Panc1 (cell line): ENCODE measurements around the gene STARD13. TPM values are rescaled to one million over a fixed set of nuclear protein-coding genes. Genes with fewer than 3 reads are reported as not detected.

ENCODE experiments used
- ATAC-seq: fragments of 200-7000 bp; cut with Tn5 transposase; 2 replicates; pipeline ENCODE4 v1.9.1; 2020; ENCODE audit warnings: mild to moderate bottlenecking, moderate library complexity
- BruUV-seq: library from RNA; stranded (reverse); fragments of 400-500 nt; replicated peaks from 2 replicates; lab custom pipeline; 2021; lab: Mats Ljungman, UMichigan
- CTCF ChIA-PET: fragments of 300-600 bp; sonication (Branson Sonifier 250); formaldehyde crosslinking; loops from one replicate; lab custom pipeline; 2022; ENCODE audit warnings: antibody characterized with exemption; lab: Charles Lee
- POLR2A ChIA-PET: fragments of 300-600 bp; sonication (Branson Sonifier 250); formaldehyde crosslinking; loops from one replicate; lab custom pipeline; 2022; ENCODE audit warnings: antibody characterized with exemption; lab: Charles Lee
- DNase-seq: peaks from one replicate; pipeline ENCODE4 v3.0.0-alpha.2; 2010; ENCODE audit warnings: low read depth, low spot score
- H3K27ac ChIP-seq: 2 replicates; pipeline ENCODE4 v1.5.1; 2011; ENCODE audit warnings: mild to moderate bottlenecking, low read length, inconsistent platforms
- H3K27me3 ChIP-seq: fragments of 200-500 bp; sonication (Bioruptor generic); 2 replicates; pipeline ENCODE4 v1.6.0; 2014; ENCODE audit warnings: low read length, inconsistent platforms; ENCODE audit not compliant: control insufficient read depth, insufficient read depth
- H3K36me3 ChIP-seq: fragments of 200-500 bp; sonication (Bioruptor generic); 2 replicates; pipeline ENCODE4 v1.5.1; 2014; ENCODE audit warnings: inconsistent platforms, mild to moderate bottlenecking, low read length, moderate library complexity; ENCODE audit not compliant: control insufficient read depth, insufficient read depth
- H3K4me1 ChIP-seq: 2 replicates; pipeline ENCODE4 v1.5.1; 2011; ENCODE audit warnings: inconsistent platforms, mild to moderate bottlenecking, low read length, moderate library complexity; ENCODE audit not compliant: control insufficient read depth, insufficient read depth
- H3K4me3 ChIP-seq, 2 experiments: 2 replicates each; pipeline ENCODE4 v1.5.1; 2011 to 2012; ENCODE audit warnings: low read depth in 2 of 2, low read length in 2 of 2, mild to moderate bottlenecking in 2 of 2, inconsistent platforms in 1 of 2, moderate library complexity in 1 of 2
- H3K9me3 ChIP-seq: fragments of 200-500 bp; sonication (Bioruptor generic); 2 replicates; pipeline ENCODE4 v1.5.1; 2014; ENCODE audit warnings: low read depth, mild to moderate bottlenecking, inconsistent platforms, low read length, moderate library complexity; ENCODE audit not compliant: control insufficient read depth, insufficient read depth
- POLR2AphosphoS5 ChIP-seq: IDR thresholded peaks from 2 replicates; pipeline ENCODE4 v1.6.1; 2012; ENCODE audit warnings: mild to moderate bottlenecking, low read depth, low read length, moderate library complexity
- REST ChIP-seq, 2 experiments: IDR thresholded peaks; 2 replicates each; pipeline ENCODE4 v1.6.1; 2011 to 2012; ENCODE audit warnings: low read depth in 2 of 2, control low read depth in 1 of 2, low read length in 1 of 2, mild to moderate bottlenecking in 1 of 2, moderate library complexity in 1 of 2; ENCODE audit not compliant: insufficient read depth in 1 of 2
- SIN3A ChIP-seq: IDR thresholded peaks from 2 replicates; pipeline ENCODE4 v1.6.1; 2012; ENCODE audit warnings: low read depth, mild to moderate bottlenecking, low read length, moderate library complexity, borderline replicate concordance; ENCODE audit not compliant: insufficient read depth
- TCF7L2 ChIP-seq: IDR thresholded peaks from 2 replicates; pipeline ENCODE4 v1.6.1; 2011; ENCODE audit warnings: mild to moderate bottlenecking, low read depth, low read length, inconsistent platforms
- in situ Hi-C: cut with HindIII; loops from 2 replicates; pipeline ENCODE4 v1.10.0; 2016; ENCODE audit warnings: low sequenced_read_pairs, low pct_unique_long_range_greater_than_20kb
- intact Hi-C: fragments of 100-400 bp; cut with micrococcal nuclease; formaldehyde crosslinking; loops from one replicate; pipeline ENCODE4 v1.10.0; 2022; ENCODE audit not compliant: unreplicated experiment
- total RNA-seq: library from RNA; stranded (reverse); gene quantifications from one replicate; pipeline ENCODE4 v1.2.1, GENCODE V29; 2021; ENCODE audit not compliant: unreplicated experiment
- TF ChIP-seq, protein P1 (sequence below): fragments of 450-650 bp; IDR thresholded peaks from 2 replicates; pipeline ENCODE4 v1.5.1; 2017; ENCODE audit warnings: mild to moderate bottlenecking

Gene STARD13
- total RNA-seq, 1 experiment from 2014 or later = 6.5 TPM

GRCh38 chr13:33158816-33159215, 126.7 kb downstream of the STARD13 start:
- H3K4me3 ChIP-seq = no peak overlapping the region
- H3K4me1 ChIP-seq = no peaks in the 10 kb centered on the region
- no peaks in the 10 kb centered on the region; the same call in 1 of the 2 replicates for H3K36me3 ChIP-seq
- H3K9me3 ChIP-seq = no peaks in the 10 kb centered on the region
- in situ Hi-C loops = no loop called here
- POLR2A ChIA-PET = no interaction called here
- no peak for DNase-seq
- no peak overlapping the region for H3K27ac ChIP-seq
- CTCF ChIA-PET = no interaction called here
- ATAC-seq = no peak
- no peaks in the 10 kb centered on the region for H3K27me3 ChIP-seq
- intact Hi-C loops = no loop called here
- BruUV-seq = no TSS peak
- TF ChIP-seq TCF7L2 = no peak
- TF ChIP-seq, protein P1, sequence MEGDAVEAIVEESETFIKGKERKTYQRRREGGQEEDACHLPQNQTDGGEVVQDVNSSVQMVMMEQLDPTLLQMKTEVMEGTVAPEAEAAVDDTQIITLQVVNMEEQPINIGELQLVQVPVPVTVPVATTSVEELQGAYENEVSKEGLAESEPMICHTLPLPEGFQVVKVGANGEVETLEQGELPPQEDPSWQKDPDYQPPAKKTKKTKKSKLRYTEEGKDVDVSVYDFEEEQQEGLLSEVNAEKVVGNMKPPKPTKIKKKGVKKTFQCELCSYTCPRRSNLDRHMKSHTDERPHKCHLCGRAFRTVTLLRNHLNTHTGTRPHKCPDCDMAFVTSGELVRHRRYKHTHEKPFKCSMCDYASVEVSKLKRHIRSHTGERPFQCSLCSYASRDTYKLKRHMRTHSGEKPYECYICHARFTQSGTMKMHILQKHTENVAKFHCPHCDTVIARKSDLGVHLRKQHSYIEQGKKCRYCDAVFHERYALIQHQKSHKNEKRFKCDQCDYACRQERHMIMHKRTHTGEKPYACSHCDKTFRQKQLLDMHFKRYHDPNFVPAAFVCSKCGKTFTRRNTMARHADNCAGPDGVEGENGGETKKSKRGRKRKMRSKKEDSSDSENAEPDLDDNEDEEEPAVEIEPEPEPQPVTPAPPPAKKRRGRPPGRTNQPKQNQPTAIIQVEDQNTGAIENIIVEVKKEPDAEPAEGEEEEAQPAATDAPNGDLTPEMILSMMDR = no peak

DNA sequence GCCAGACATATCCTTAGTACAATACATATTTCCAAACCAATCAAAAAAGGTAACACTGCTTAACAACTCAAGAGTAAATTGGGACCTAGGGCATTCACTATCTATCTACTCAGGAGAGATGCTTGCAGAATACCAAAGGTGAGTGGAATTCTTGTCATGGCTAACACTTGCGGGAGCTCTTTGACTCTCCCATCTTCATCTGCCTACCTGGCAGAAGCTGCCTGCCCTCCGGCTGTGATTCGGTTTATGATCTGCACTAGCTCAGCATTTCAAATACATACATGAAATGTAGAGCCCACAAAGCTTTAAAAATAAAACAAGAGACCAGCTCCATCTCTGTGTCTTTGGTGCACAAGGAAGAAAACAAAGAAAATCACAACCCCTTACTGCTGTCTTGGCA, 127.3 kb downstream of the STARD13 start:
- CTCF ChIA-PET = no interaction called here
- in situ Hi-C loops (no loop called here), intact Hi-C loops (no loop called here)
- POLR2A ChIA-PET = no interaction called here
- H3K9me3 ChIP-seq = no peaks in the 10 kb centered on the region
- BruUV-seq = no TSS peak
- no peak for ATAC-seq
- no peak overlapping the region for H3K27ac ChIP-seq
- no peaks in the 10 kb centered on the region; the same call in 1 of the 2 replicates for H3K36me3 ChIP-seq
- H3K27me3 ChIP-seq = no peaks in the 10 kb centered on the region
- DNase-seq = no peak
- no peaks in the 10 kb centered on the region for H3K4me1 ChIP-seq
- no peak overlapping the region for H3K4me3 ChIP-seq
- no peak for TF ChIP-seq SIN3A
- TF ChIP-seq, protein P1 = no peak
- no peak for TF ChIP-seq REST (IDR thresholded peaks at IDR 0.05; ENCODE audit: insufficient read depth in 1 of 2, low read depth in 2 of 2, low read length in 1 of 2)
- no peak for TF ChIP-seq POLR2AphosphoS5
- TF ChIP-seq TCF7L2 = no peak
